HG03135 (cell line): ENCODE measurements around the gene CAVIN3.

Experiments
- ATAC-seq: cut with Tn5 transposase; IDR thresholded peaks from one replicate; pipeline ENCODE4 v1.9.1; 2021; ENCODE audit warnings: mild to moderate bottlenecking, moderate library complexity; ENCODE audit not compliant: unreplicated experiment

CAVIN3 gene, protein sequence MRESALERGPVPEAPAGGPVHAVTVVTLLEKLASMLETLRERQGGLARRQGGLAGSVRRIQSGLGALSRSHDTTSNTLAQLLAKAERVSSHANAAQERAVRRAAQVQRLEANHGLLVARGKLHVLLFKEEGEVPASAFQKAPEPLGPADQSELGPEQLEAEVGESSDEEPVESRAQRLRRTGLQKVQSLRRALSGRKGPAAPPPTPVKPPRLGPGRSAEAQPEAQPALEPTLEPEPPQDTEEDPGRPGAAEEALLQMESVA

DNA sequence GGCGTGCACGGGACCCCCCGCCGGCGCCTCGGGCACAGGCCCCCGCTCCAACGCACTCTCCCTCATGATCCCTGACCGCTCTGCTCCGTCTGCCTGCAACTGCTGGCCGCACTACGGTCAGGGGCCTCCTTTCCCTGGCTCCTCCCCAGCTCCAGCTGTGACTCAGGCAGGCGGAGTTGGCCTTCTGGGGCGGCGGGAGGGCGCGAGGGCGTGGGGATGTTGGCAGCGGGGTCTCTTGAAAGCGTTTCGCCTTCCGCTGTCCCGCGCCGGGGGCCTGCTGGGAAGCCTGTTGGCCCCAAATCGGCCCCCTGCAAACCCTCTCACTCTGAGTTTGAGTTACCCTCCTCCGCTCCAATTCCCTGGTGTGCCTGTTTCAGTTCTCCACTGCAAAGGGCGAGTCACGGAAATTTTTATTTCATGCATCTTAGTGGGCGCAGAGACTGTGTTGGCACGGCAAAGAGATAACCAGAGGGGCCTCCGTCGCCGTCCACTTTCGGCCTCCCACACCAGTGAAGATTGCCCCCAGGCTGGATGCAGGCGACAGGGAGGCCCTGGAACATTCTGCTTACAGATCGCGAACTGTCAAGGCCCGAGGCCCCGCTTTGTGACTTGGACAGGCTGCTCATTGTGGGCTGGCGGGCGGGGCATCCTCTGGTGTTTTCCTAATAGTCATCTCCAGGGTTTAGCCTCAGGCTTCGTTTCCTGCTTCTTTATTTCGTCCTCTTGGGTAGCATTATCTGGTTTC, at the start of gene CAVIN3:
CAVIN3 (minus strand) TSS at position 91 of the 745 bp plus-strand sequence; CDS start at position 66, 25 bp downstream.
- ATAC-seq, result peak; percentile 23

DNA sequence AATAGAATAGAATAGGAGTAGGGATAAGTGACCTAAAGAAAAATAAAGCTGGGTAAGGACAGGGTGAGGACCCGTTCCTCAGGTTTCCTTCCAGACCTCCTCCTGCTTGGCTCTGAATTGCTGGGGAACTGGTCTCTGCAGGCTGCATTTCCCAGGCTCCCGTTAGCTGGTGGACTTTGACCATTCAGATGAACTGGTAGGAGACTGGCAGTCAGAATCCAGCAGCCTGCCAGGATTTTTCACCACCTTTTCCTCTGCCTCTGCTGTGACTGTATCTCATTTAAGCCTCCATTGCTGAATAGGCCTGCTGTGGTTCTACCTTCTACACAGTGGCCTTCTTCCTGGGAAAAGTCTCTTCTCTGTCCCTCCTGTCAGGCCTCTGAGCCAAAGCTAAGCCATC, 45.4 kb upstream of the CAVIN3 start:
- ATAC-seq, result no peak

DNA sequence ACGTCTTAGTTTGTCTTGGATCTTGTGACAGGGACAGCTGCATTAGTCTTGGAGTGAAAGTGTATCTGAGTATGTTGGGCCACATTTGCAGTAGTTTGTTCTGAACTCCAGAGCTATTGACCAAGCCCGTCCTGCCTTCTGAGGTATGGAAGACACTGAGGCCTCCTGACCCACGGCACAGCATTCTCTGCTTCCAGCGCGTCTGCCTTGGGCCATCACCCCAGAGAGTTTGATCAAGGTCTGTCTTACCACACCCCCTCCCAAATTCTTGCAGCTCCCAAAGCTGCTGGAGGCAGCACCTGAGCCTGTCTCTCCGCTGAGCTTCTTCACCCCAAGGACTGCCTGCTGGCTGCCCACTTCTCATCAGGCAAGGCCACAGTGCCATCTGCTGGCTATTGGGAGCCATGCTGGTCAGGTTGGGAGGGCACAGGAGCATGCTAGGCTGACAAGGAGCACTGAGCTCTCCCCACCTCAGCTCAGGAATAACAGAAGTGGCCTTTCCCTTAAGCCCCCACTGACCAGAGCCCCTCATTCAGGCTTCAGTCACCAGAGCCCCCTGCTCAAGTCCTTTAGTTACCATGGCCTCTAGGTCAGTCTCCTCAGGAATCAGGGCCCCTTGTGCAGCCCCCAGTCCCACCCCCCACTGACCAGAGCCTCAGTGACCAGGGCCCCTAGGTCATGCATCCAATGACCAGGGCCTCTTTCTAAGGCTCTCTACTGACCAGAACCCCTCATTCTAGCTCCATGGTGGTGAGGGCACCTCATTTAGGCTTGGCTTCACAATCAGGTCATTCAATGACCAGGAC, 42.8 kb upstream of the CAVIN3 start:
- ATAC-seq, result peak; percentile 85

DNA sequence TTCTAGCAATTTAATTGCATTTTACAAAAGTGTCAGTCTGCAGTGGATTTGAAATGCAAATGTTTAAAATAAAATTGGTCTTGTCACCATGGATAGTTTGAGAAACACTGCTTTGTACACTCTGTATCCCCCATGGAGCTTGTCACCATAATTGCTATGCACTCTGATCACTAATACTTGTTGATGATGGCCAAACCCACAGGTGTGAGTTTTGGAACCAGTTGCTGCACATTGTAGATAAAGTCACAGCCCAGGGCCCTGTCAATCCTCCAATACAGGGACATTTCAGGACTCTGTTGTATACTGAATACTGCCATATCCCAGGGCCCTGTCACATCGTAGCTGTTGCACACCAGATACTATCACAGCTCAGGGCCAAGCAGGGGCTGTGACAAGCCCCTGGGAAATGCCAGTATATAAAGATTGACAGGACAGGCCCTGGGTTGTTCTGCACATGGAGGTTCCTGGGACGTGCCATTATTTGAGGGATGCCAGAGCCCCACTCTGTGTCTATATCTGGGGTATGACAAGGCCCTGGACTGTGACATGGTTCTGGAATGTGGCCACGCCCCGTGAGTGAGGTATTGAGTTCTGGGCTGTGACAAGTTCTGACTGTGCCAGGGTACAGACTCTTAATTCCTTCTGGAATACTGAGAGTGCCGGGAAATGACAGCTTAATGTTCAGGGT, 42.0 kb upstream of the CAVIN3 start:
- no peak for ATAC-seq

DNA sequence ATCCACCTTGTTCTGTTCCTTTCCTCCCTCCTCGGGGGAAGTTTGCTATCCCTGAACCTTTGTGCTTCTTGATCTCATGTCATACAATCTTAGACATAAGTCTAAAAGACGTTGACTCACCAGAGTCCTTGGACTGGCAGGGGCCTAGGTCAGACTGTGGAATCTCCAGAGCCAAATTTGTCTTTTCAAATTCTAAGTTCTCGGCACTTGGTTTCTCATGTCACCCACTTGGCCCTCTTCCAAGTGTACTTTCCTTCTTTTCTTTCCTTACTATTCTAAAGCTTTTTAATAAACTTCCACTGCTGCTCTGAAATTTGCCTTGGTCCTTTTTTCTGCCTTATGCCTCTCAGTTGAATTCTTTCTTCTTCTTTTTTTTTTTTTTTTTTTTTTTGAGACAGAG, 39.9 kb upstream of the CAVIN3 start:
- no peak for ATAC-seq

DNA sequence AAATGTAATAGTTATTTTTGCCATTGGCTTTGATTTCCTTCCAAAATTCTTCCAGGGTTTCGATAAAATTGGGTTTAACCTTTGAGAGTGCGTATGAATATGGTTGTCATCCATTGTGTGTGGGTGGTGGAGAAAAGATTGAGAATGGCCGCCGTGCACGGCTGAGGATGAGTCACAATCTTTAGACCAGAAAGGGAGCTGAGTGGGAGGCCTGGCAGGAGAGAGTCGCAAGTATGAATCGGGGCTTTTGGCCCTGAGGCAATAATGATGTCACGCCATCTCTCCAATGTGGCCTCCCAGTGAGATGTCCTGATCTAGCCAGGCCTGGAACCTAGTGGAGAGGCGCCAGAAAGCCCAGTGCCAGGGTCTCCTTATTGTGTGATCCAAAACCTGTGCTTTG, 36.9 kb upstream of the CAVIN3 start:
- no peak for ATAC-seq

DNA sequence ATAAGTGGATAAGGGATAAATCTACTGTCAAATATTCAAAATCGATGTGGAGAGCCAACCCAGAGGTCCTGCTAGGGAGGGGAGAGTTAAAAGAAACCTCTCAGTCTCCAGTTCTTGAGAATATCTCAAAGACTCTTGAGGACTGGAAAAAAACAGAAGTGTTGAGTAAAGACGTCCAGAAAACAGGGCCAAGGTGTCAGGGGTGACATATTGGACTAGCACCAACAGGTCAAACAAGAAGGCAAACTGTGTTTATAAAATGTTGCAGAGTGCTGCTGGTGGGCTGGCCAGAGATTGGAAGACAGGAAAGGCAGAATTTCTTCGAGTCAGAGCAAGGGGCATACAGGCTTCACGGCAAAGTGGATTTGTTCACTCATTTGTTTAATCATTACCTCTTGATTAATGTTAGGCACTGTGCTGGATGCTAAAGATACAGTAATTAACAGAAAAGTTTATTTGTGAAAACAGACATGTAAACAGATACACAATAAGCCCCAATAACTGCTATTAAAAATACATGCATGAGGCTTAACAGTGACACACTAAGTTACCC, 36.3 kb upstream of the CAVIN3 start:
- ATAC-seq, result no peak

DNA sequence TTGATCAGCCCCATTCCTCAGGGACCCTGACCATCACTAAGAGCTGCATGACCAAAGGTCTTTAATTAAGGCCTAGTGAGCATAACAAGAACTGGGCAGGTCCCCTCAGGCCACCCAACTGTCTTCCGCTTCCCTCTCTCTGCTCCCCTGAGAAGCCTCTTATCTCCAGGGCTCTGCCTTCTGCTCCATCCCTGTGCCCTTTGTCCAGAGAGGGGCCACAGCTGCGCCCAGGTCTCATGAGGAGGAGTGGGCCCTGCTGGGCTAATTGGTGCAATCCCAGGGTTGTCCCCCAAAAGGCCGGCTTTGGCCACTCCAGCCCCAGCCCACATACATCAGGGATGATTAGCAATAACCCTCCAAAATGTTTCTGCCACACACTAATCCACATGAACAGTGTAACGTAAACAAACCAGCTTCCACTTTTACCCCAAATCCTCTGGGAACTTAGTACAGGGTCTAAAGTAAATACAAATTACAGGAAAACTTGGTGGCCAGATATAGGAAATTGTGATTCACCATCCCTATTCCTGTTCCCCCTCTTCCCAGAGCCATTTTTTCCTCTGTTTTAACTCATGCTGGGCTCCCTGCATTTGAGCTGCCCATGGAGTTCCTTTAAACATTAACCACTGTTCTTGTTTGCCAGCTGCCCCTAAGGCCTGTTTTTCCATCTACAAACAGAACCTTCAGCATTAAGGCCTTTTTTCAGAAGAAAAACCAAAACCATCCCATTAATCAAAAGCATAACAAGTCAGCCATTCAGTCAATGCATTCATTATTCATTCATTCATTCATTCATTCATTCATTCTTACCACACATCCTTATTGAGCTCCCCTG, 34.6 kb upstream of the CAVIN3 start:
- no peak for ATAC-seq

DNA sequence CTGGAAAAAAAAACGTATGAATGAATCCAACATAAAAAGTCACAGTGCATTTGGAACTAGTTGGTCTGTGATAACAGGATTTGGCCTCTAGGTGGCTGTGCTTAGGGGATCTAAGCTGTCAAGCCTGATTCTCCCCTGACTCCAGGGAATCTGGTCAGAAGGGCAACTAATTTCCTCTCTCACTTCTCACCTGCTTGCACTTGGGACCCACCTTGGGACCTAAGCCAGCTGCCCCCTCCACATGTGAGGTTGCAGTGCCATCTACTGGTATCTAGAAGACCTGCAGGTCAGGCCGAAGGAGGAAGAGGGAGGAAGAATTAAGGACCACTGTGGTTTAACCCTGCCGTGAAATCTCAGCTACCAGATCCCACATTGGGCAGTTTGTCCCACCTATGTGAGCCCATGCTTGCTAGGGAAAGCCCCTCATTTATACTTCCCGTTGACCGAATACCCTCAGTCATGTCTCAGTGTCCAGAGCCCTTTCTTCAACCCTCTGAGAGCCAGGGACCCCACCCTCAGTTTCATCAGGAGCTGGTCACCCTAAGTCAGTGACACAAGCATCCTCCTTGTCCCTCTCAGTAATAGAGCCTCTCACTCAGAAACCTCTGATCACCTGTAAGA, 33.2 kb upstream of the CAVIN3 start:
- peak; percentile 76 for ATAC-seq

DNA sequence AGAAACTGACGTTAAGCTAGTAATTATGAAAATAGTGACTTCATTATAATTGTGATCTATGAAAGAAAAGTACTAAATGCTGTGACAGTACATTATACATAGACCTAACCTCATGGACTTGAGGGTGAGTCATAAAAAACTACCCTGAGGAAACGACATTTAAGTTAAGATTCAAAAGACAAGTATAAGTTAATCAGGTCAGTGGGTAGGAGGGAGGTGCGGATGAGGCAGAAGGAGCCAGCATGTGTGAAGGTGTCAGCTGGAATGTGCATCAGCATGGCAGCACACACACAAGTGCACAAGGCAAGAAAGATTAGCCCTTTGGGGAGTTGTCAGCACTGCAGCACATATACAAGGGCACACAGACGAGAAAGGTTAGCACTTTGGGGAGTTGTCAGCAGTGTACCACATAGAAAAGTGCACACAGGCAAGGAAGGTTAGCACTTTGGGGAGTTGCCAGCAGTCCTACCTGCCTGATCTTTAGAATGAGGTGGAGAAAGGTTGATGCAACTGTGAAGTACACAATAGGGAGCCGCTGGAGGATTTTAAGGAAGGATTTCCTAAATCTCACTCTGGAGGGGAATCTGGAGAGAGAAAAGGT, 31.6 kb upstream of the CAVIN3 start:
- ATAC-seq, result no peak

DNA sequence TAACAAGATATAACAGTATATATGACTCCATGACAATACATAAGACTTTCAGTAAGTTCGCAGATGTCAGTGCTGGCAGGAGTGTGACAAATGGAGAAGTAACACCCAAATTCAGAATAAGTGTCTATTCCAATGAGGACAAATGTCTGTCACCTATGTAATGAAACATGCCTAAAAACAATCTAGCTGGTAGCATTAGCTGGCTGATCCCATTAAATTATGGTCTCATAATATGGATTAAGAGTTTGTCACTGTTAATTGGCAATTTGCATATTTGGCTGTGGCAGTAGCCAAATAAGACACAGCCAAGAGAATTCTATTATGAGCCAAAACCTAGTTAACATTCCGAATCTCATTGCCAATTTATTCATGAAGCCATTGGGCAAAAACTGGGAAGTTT, 30.2 kb upstream of the CAVIN3 start:
- ATAC-seq, result no peak

DNA sequence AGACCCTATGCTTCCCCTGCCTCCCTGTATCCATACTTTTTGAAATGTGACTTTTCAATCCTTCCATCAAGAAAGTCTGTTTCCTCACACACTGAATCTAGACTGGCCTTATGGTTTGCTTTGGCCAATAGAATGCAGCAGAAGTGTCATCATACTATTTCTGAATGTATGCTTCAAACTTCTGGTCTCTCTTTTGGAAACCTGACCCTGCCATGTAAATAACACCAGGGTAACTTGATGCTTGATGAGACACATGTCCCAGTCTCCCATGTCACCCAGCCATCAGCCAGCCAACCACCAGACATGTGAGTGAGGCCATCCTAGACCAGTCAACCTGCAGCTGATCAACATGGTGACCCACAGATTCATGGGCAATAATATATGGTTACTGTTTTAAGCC, 29.7 kb upstream of the CAVIN3 start:
- ATAC-seq, result no peak

DNA sequence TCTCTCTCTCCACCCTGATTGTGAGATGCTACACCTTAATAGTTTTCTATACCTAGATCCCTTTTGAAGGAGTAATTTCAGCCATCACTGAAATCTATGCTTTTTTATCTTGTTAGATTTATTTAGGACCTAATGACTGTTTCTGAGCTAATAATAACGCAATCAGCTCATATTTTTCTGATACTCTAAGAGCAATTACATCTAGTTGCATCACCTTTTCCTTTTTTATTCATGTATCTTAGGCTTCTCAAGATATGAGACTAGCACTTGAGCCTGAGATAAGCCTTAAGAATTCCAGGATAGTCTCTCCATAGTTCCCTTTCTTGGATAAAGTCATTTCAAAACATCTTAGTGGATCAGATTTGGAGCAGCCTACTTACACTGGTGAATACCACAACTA, 25.1 kb upstream of the CAVIN3 start:
- ATAC-seq, result no peak

DNA sequence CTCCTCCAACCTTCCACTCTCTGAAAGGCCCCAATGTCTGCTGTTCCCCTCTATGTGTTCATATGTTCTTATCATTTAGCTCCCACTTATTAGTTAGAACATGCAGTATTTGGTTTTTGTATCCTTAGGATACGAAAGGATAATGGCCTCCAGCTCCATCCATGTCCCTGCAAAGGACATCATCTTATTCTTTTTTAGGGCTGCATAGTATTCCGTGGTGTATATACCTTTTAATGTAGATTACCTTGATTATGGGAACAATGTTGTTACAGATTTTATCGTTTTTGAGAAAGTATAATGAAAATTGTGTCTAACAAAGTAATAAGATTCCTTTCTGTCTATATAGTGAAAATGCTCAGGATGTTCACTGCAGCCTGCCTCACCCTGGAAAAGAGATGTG, 16.0 kb upstream of the CAVIN3 start:
- no peak for ATAC-seq

DNA sequence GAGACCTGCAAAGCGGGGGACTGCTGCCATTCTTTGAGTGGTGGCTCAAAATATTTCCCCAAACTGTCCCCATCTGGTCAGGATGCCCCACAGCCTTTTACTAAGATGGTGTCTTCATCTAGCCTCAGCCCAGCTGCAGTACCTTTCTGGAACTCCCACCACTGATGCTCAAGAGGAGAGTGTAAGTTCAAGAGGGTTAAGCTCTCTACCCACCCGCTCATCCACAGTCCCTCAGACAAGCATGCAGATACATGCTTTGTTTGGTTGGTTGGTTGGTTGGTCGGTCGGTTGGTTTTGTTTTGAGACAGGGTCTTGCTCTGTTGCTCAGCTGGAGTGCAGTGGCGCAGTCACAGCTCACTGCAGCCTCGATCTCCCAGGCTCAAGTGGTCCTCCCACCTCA, 14.5 kb upstream of the CAVIN3 start:
- ATAC-seq, result no peak

DNA sequence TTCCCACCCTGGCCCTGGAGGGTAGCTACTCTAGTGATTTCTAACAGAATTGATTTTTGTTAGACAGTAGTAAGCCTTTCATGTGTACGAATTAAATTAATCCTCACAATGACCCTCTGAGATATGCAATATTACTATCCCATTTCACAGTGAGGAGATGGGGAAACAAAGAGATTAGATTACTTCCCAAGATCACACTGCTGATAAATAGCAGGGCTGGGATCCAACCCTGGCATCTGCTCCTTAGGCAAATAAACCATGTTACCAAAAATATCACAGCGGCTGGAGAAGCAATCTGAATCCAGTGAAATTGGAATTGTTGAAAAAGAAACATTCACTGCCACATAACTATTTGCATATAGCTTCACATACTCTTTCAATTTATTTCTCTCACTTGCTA, 12.8 kb upstream of the CAVIN3 start:
- ATAC-seq, result no peak

DNA sequence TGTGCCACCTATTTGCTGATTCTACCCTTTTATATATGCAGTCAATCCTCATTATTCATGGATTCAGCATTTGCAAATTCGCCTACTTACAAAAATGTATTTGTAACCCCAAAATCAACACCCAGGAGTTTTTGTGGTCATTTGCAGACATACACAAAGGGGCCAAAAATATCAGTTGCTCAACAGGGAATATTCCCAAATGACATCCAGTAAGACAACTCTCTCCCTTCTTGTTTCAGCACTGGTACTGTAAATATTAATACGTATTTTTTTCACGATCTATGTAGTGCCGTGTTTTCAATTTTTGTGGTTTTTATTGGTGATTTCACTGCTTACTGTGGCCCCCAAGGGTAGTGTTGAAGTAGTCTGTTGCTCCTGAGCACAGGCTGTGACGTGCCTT, 11.8 kb upstream of the CAVIN3 start:
- ATAC-seq, result no peak

DNA sequence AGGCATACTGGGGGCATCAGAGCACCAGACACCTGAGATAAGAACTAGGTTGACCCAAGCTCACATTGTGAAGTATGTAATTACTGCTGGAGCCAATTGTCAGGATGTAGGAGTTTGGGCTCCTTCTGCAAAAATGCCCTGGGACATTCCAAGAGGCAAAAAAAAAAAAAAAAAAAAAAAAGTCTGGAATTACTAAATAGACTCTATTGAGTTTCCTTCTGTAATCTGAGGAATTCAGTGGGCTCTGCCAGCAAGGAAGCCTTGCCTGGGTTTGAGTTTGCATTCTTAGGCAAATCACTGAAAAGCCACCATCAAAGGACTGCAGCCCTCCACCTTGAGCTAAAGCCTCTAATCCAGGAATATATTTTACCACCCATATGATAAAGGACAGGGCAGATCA, 8.0 kb upstream of the CAVIN3 start:
- no peak for ATAC-seq

DNA sequence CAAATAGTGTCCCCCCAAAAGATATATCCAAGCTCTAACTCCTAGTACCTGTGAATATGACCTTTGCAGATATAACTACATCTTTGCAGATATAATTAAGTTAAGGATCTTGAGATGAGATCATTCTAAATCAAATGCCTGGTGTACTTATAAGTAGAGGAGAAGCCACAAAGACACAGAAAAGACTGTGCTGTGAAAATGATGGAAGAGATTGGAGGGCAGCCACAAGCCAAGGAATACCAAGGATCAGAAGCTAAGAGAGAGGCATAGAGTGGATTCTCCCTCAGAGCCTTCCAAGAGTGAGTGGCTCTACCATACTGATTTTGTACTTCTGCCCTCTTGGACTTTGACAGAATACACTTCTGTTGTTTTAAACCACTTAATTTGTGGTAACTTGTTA, 7.5 kb upstream of the CAVIN3 start:
- ATAC-seq, result no peak
